ENCODE results near the gene HDAC9.

HDAC9 gene

DNA sequence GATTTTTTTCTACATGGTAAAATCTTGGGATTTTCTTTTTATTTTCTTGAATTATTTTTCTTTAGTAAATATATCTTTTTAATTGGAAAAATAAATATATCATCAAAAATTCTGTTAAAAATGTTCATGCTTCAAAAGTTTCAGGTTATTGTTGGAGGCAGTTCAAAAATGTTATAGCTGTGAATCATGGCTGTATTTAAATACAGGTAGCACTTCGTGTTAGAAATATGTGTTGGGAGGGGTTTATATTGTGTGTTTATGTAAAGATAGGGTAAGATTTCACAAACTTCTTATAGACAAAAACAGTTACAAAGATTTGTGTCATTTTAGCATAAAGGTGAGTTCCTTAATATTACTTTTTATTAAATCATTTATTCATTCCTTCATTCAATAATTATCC lies 60.4 kb downstream of the HDAC9 start:
- DNase-seq (ENCODE audit: low read depth): no peak
- TF ChIP-seq, protein P1, sequence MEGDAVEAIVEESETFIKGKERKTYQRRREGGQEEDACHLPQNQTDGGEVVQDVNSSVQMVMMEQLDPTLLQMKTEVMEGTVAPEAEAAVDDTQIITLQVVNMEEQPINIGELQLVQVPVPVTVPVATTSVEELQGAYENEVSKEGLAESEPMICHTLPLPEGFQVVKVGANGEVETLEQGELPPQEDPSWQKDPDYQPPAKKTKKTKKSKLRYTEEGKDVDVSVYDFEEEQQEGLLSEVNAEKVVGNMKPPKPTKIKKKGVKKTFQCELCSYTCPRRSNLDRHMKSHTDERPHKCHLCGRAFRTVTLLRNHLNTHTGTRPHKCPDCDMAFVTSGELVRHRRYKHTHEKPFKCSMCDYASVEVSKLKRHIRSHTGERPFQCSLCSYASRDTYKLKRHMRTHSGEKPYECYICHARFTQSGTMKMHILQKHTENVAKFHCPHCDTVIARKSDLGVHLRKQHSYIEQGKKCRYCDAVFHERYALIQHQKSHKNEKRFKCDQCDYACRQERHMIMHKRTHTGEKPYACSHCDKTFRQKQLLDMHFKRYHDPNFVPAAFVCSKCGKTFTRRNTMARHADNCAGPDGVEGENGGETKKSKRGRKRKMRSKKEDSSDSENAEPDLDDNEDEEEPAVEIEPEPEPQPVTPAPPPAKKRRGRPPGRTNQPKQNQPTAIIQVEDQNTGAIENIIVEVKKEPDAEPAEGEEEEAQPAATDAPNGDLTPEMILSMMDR (IDR thresholded peaks at IDR 0.05; ENCODE audit: control insufficient read depth, insufficient read depth, low read depth, low read length, missing control alignments): no peak
- no peak overlapping the region for H3K4me3 ChIP-seq (ENCODE audit: control insufficient read depth, low read depth, low read length)

GRCh38 chr7:18558503-18558902 lies 63.0 kb downstream of the HDAC9 start:
- no peak overlapping the region for H3K4me3 ChIP-seq (ENCODE audit: control insufficient read depth, low read depth, low read length)
- no peak for DNase-seq (ENCODE audit: low read depth)
- TF ChIP-seq, protein P1 (IDR thresholded peaks at IDR 0.05; ENCODE audit: control insufficient read depth, insufficient read depth, low read depth, low read length, missing control alignments): no peak

GRCh38 chr7:18558910-18559309 lies 63.4 kb downstream of the HDAC9 start:
- no peak for DNase-seq (ENCODE audit: low read depth)
- no peak overlapping the region for H3K4me3 ChIP-seq (ENCODE audit: control insufficient read depth, low read depth, low read length)
- TF ChIP-seq, protein P1 (IDR thresholded peaks at IDR 0.05; ENCODE audit: control insufficient read depth, insufficient read depth, low read depth, low read length, missing control alignments): no peak

GRCh38 chr7:18559756-18560155 lies 64.2 kb downstream of the HDAC9 start:
- no peak for DNase-seq (ENCODE audit: low read depth)
- H3K4me3 ChIP-seq (ENCODE audit: control insufficient read depth, low read depth, low read length): no peak overlapping the region
- TF ChIP-seq, protein P1 (IDR thresholded peaks at IDR 0.05; ENCODE audit: control insufficient read depth, insufficient read depth, low read depth, low read length, missing control alignments): no peak

DNA sequence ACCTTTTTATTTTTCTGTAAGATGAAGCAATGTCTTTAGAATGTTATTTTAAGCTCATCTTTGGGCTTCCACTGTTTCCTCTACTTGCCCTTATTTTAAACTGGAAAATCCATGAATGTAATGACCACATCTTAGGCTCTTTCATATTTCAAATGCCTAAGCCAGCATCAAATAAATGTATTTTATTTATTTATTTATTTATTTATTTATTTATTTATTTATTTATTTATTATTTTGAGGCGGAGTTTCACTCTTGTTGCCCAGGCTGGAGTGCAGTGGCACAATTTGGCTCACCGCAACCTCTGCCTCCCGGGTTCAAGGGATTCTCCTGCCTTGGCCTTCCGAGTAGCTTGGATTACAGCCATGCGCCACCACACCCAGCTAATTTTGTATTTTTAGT lies 69.2 kb downstream of the HDAC9 start:
- TF ChIP-seq, protein P1 (IDR thresholded peaks at IDR 0.05; ENCODE audit: control insufficient read depth, insufficient read depth, low read depth, low read length, missing control alignments): no peak
- no peak for DNase-seq (ENCODE audit: low read depth)
- H3K4me3 ChIP-seq (ENCODE audit: control insufficient read depth, low read depth, low read length): no peak overlapping the region

DNA sequence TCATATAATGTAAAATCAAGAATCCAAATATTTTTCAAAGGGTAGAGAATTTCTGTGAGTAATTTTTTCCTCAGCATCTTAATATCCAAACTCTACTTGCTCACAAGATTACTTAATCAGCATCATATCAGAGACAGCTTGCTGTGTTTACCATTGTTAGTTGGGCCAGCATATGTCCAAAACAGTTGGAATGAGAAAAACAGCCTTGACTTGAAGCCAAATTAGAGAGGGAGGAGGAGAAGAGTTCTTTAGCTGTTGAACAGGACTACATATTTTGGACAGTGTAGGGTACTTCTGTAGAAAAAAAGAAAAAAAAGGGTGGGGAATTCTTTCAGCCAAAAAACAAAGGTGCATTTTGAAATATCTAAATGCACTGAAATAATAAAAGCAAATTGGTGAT lies 69.8 kb downstream of the HDAC9 start:
- DNase-seq (ENCODE audit: low read depth): no peak
- TF ChIP-seq, protein P1 (IDR thresholded peaks at IDR 0.05; ENCODE audit: control insufficient read depth, insufficient read depth, low read depth, low read length, missing control alignments): no peak
- no peak overlapping the region for H3K4me3 ChIP-seq (ENCODE audit: control insufficient read depth, low read depth, low read length)

GRCh38 chr7:18566205-18566604 lies 70.7 kb downstream of the HDAC9 start:
- H3K4me3 ChIP-seq (ENCODE audit: control insufficient read depth, low read depth, low read length): no peak overlapping the region
- TF ChIP-seq, protein P1 (IDR thresholded peaks at IDR 0.05; ENCODE audit: control insufficient read depth, insufficient read depth, low read depth, low read length, missing control alignments): no peak
- DNase-seq (ENCODE audit: low read depth): no peak
